Adrenal gland (tissue), 12 donors: ENCODE results near the gene RRP1. TPM values are rescaled to one million over a fixed set of nuclear protein-coding genes. Genes with fewer than 3 reads are reported as not detected.

ENCODE experiments used
- DNase-seq, 7 donors: peaks; one replicate each; pipeline ENCODE4 v3.0.0-alpha.2; 2019 to 2020
- H3K27ac ChIP-seq, 5 donors: fragments of 200-600 bp; sonication (generic) in 4 of 5; 1 replicate in 3 of 5; 2 replicates in 2 of 5; pipeline versions ENCODE4 v1.5.1 to v1.8.0; 2016 to 2020; ENCODE audit warnings: mild to moderate bottlenecking in 1 of 5
- H3K27me3 ChIP-seq: fragments of 200-600 bp; 2 replicates; pipeline ENCODE4 v1.8.0; 2021
- H3K36me3 ChIP-seq, 2 donors: fragments of 200-600 bp; replicated peaks in 1 of 2; 1 replicate in 1 of 2; 2 replicates in 1 of 2; pipeline versions ENCODE4 v1.5.1 to v1.8.0; 2018 to 2022
- H3K4me1 ChIP-seq, 2 donors: fragments of 200-600 bp; replicated peaks in 1 of 2; 1 replicate in 1 of 2; 2 replicates in 1 of 2; pipeline versions ENCODE4 v1.5.1 to v1.8.0; 2018 to 2021
- H3K4me3 ChIP-seq, 4 donors: fragments of 200-600 bp; sonication (generic) in 3 of 4; one replicate each; pipeline ENCODE4 v1.5.1; 2016 to 2018
- H3K9me3 ChIP-seq, 3 donors: fragments of 200-600 bp; sonication (generic) in 1 of 3; replicated peaks in 1 of 3; 1 replicate in 2 of 3; 2 replicates in 1 of 3; pipeline versions ENCODE4 v1.5.1 to v1.8.0; 2016 to 2021
- CTCF ChIP-seq, 6 experiments: fragments of 450-650 bp in 4 of 6; fragments of 200-600 bp in 2 of 6; sonication (generic) in 1 of 6; IDR thresholded peaks; 1 replicate in 5 of 6; 2 replicates in 1 of 6; pipeline versions ENCODE4 v1.5.1 to v1.8.0; 2016 to 2021; ENCODE audit warnings: antibody characterized with exemption in 6 of 6, mild to moderate bottlenecking in 2 of 6, moderate library complexity in 1 of 6
- POLR2A ChIP-seq, 2 donors: fragments of 450-650 bp; IDR thresholded peaks; one replicate each; pipeline ENCODE4 v1.6.1; 2017; ENCODE audit warnings: antibody characterized with exemption in 2 of 2, mild to moderate bottlenecking in 2 of 2, moderate library complexity in 1 of 2
- WGBS, 4 donors: extraction: QIAGEN DNeasy Blood & Tissue Kit in 2 of 4; methylation state at CpG; one replicate each; pipeline versions ENCODE4 v1.1.5 to v1.1.7; 2013 to 2017; 5-methylcytosine and 5-hydroxymethylcytosine counted together
- intact Hi-C, 2 donors: fragments of 100-400 bp; cut with DNase I; formaldehyde crosslinking; loops; one replicate each; pipeline versions ENCODE4 v1.14.1 to v1.15.0; 2022 to 2023
- polyA plus RNA-seq, 3 donors: library from polyadenylated mRNA; stranded (reverse); fragments of 200-250 nt in 2 of 3; fragments of 350-450 nt in 1 of 3; fragmentation: Illumina TruSeq in 1 of 3; extraction: RNeasy Lipid Tissue Mini Kit (QIAGEN cat#74804) in 1 of 3; gene quantifications; one replicate each; pipeline ENCODE4 v1.2.3, GENCODE V29; 2013 to 2014
- total RNA-seq, 9 donors: library from RNA; depleted of rRNA in 4 of 9; stranded (reverse); fragments of >200 nt in 4 of 9; fragments of 120-200 nt in 1 of 9; fragmentation: NEBNext Ultra II Directional in 1 of 9; extraction: Animal tissue kit (Norgen Biotek cat#: 25700) in 1 of 9; gene quantifications; one replicate each; pipeline versions ENCODE4 v1.1.0 to v1.2.4, GENCODE V29; 2013 to 2023
- donor health status: healthy with polysubstance abuse.
- donor health status: Bipolar disorder and iron deficiency.
- donor health status: DM: yes; HTN: yes; CAD: no.
- donor health status: DM: no; HTN: no; CAD: no.
- donor health status: DM: no; HTN: no; CAD: no.
- donor health status: DM: yes; HTN: yes; CAD: no.

The RRP1 gene
- total and polyA plus RNA-seq, 12 donors, result 12.8 to 29.8 (median 19.8) TPM

GRCh38 chr21:43771199-43771675, 18.1 kb upstream of the RRP1 start:
- Histone ChIP-seq H3K9me3 (no peaks in the 10 kb centered on the region), H3K27ac (no peak overlapping the region), H3K27me3 (no peaks in the 10 kb centered on the region), H3K4me3 (no peak overlapping the region), H3K36me3 (peaks cover 0 to 17% of the 10 kb centered on the region in 2 donors), H3K4me1 (peaks cover 7 to 24% of the 10 kb centered on the region in 2 donors)
- 77 to 85% (median 81%) methylated on average over 13 of the region's 13 CpGs for WGBS, 4 donors
- DNase-seq, result no peak
- intact Hi-C loops, result no loop called here
- TF ChIP-seq POLR2A (IDR thresholded peaks at IDR 0.05) (no peak), CTCF (IDR thresholded peaks at IDR 0.05) (no peak)

- intact Hi-C loops, result no loop called here
- no peak for DNase-seq
- peaks cover 0 to 17% of the 10 kb centered on the region in 2 donors for H3K36me3 ChIP-seq
- peaks cover 7 to 24% of the 10 kb centered on the region in 2 donors for H3K4me1 ChIP-seq
- H3K4me3 ChIP-seq, result no peak overlapping the region
- no peak overlapping the region for H3K27ac ChIP-seq
- TF ChIP-seq POLR2A (IDR thresholded peaks at IDR 0.05) (no peak), CTCF (IDR thresholded peaks at IDR 0.05) (no peak)
- H3K9me3 ChIP-seq, result no peaks in the 10 kb centered on the region
- 77 to 85% (median 83%) methylated on average over 13 of the region's 13 CpGs for WGBS, 4 donors
- H3K27me3 ChIP-seq, result no peaks in the 10 kb centered on the region
Observed at GRCh38 chr21:43771698-43772424, 17.5 kb upstream of the RRP1 start.

- 74 to 86% (median 79%) methylated on average over 6 of the region's 6 CpGs for WGBS, 4 donors
- intact Hi-C loops, result no loop called here
Observed at GRCh38 chr21:43772425-43772821, 17.0 kb upstream of the RRP1 start.

GRCh38 chr21:43774163-43774562, 15.2 kb upstream of the RRP1 start:
- 85 to 96% (median 94%) methylated on average over 8 to 10 of the region's 10 CpGs for WGBS, 4 donors
- Histone ChIP-seq H3K4me3 (no peak overlapping the region), H3K36me3 (peaks cover 0 to 17% of the 10 kb centered on the region in 2 donors), H3K4me1 (peaks cover 7 to 13% of the 10 kb centered on the region in 2 donors), H3K27ac (no peak overlapping the region), H3K9me3 (no peaks in the 10 kb centered on the region), H3K27me3 (no peaks in the 10 kb centered on the region)
- TF ChIP-seq CTCF (IDR thresholded peaks at IDR 0.05), result no peak
- no peak for TF ChIP-seq POLR2A (IDR thresholded peaks at IDR 0.05)
- DNase-seq, result no peak
- intact Hi-C loops, result no loop called here

More at GRCh38 chr21:43772425-43772821, 17.0 kb upstream of the RRP1 start:
- TF ChIP-seq CTCF (IDR thresholded peaks at IDR 0.05) (no peak), POLR2A (IDR thresholded peaks at IDR 0.05) (no peak)
- Histone ChIP-seq H3K27ac (no peak overlapping the region), H3K9me3 (no peaks in the 10 kb centered on the region), H3K4me1 (peaks cover 7 to 24% of the 10 kb centered on the region in 2 donors), H3K36me3 (peaks cover 0 to 17% of the 10 kb centered on the region in 2 donors), H3K4me3 (no peak overlapping the region), H3K27me3 (no peaks in the 10 kb centered on the region)
- no peak for DNase-seq
